ENCODE results near the gene SIX6.
A peak's percentile ranks its signal among the peaks of the same experiment; 100 is the strongest.

SIX6 gene

GRCh38 chr14:60514741-60515491 lies 6.0 kb downstream of the SIX6 start:
- DNase-seq = no peak

GRCh38 chr14:60515511-60516289 lies 6.8 kb downstream of the SIX6 start:
- no peak for DNase-seq

- no peak for DNase-seq
Observed at GRCh38 chr14:60532442-60532841, 23.5 kb downstream of the SIX6 start.

GRCh38 chr14:60537663-60538062 lies 28.7 kb downstream of the SIX6 start:
- DNase-seq = no peak

- no peak for DNase-seq
Observed at GRCh38 chr14:60544659-60545058, 35.7 kb downstream of the SIX6 start.

GRCh38 chr14:60553808-60554207 lies 44.9 kb downstream of the SIX6 start:
- no peak for DNase-seq

- DNase-seq = peak; percentile 62
Observed at GRCh38 chr14:60561845-60562746, 53.1 kb downstream of the SIX6 start.

Data from DMS153 (cell line).